Skin epidermis (tissue), 12 donors: ENCODE measurements around the gene C4orf33.
"Not testable (repeated sequence)": the region's sequence is repeated elsewhere in the genome, so short reads cannot be mapped to it uniquely, and the experiment has no call there.

ENCODE experiments used
- H3K27ac ChIP-seq, 21 experiments: fragments of 200-600 bp; sonication (generic) in 11 of 21; one replicate each; pipeline ENCODE4 v1.5.0; 2020; ENCODE audit warnings: mild to moderate bottlenecking in 3 of 21, inconsistent platforms in 2 of 21, moderate library complexity in 2 of 21
- H3K4me3 ChIP-seq, 7 experiments: fragments of 200-600 bp; sonication (generic) in 2 of 7; one replicate each; pipeline ENCODE4 v1.5.0; 2020; ENCODE audit warnings: inconsistent platforms in 2 of 7, mild to moderate bottlenecking in 2 of 7, moderate library complexity in 1 of 7

The C4orf33 gene, protein sequence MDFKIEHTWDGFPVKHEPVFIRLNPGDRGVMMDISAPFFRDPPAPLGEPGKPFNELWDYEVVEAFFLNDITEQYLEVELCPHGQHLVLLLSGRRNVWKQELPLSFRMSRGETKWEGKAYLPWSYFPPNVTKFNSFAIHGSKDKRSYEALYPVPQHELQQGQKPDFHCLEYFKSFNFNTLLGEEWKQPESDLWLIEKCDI

DNA sequence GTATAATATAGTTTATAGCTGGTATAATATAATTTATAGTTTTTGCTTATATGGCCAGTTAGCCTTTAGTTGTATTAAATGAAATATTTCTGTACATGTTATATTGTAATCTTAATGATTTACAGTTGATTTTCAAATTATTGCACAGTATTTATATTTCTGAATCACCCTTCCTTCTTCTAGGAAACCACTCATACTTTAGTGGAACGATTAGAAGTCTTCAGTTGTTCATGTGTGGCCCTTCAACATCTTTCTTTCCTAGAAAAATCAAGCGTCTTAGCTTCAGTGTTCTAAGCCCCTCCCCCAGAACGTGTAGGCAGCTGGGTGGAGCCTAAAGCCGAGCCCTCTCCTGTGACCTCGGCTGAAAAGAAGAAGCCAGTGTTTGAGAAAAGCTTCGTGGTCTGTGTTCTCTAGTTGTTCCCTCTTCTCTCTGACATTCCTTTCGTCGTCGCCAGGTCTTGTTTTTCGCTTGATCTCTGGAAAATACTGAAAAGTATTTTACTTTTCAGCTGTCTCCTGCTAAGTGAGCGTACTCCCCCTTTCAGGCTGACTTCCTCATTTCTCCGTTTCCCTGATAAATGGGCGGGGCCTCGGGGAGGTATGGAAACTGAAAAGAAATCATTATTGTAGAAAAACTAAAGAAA lies at the start of gene C4orf33:
TSS of gene C4orf33 (plus strand) at position 342 of the 644 bp plus-strand sequence. CDS start 6,459 bp downstream, outside the sequence.
- peak within 1 kb of the TSS; percentile 39 to 65 (median 55) for H3K4me3 ChIP-seq
- peak within 1 kb of the TSS; percentile 50 to 91 (median 86) for H3K27ac ChIP-seq

DNA sequence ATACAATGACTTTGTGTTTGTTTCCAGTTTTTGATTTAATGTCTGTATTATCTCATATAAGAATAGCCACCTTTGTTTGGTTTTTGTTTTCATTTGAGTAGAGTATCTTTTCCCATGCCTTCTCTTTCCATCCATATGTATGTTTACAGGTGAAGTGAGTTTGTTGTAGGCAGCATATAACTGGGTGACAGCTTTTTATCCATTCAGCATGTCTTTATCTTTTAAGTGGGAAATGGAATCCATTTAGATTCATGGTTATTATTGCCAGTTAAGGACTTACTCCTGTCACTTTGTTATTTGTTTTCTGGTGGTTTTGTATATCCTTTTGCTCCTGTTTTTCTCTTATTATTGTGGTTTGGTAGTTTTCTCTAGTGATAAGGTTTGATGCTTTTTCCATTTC lies 36.9 kb upstream of the C4orf33 start:
- no peak overlapping the region for H3K4me3 ChIP-seq
- H3K27ac ChIP-seq, result no peak overlapping the region

DNA sequence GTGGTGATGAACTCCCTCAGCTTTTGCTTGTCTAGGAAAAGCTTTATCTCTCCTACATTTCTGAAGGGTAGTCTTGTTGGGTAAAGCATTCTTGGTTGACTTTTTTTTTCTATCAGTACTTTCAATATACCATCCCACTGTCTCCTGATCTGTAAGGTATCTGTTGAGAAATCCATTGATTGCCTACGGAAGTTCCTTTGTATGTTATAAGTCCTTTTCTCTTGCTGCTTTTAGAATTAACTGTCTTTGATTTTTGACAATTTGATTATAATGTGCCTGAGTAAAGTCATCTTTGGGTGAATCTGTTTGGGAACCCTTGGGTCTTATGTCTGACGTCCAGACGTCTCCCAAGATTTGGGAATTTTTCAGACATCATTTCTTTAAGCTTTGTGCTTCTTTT lies 33.4 kb upstream of the C4orf33 start:
- H3K4me3 ChIP-seq, result no peak overlapping the region
- no peak overlapping the region for H3K27ac ChIP-seq

- Histone ChIP-seq H3K27ac (no peak overlapping the region), H3K4me3 (no peak overlapping the region)
These were observed 32.3 kb upstream of the C4orf33 start for GRCh38 chr4:129063640-129064039.

DNA sequence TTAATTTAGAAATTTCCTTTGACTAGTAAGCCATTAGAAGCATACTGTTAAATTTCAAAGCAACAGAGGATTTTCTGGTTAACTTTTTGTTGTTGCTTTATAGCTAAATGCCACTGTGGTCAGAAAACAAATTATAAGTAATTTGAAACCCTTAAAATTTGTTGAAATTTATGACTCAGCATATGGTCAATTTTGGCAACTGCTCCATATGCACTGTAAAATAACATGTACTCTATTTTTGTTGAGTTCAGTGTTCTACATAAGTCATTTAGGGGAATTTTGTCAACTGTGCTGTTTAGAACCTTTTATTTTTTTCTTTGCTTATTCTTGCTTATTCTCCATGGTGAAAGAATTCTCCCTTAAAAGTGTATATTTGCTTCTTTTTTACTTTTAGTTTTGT lies 31.2 kb upstream of the C4orf33 start:
- Histone ChIP-seq H3K4me3 (no peak overlapping the region), H3K27ac (no peak overlapping the region)

- H3K27ac ChIP-seq, H3K4me3 ChIP-seq: not testable (repeated sequence)
These were observed 26.4 kb upstream of the C4orf33 start for GRCh38 chr4:129069537-129069936.

DNA sequence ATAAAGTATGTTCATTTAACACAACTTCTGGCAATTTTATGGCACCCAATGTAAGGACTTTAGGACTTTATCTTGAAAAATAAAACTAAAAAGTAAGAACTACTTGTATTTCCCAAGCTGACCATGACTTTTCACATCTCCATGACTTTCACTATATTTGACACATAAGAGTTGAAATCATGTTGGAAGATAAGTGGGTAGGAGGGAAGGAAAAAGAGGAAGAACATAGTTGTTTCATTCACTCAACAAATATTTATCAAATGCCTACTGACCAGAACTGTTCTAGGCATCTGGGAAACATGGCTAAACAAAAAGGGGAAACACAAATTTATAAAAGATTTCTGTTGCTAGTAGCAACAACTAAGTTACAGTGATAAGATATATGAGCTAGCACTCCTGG lies 18.6 kb upstream of the C4orf33 start:
- no peak overlapping the region for H3K27ac ChIP-seq
- no peak overlapping the region for H3K4me3 ChIP-seq

DNA sequence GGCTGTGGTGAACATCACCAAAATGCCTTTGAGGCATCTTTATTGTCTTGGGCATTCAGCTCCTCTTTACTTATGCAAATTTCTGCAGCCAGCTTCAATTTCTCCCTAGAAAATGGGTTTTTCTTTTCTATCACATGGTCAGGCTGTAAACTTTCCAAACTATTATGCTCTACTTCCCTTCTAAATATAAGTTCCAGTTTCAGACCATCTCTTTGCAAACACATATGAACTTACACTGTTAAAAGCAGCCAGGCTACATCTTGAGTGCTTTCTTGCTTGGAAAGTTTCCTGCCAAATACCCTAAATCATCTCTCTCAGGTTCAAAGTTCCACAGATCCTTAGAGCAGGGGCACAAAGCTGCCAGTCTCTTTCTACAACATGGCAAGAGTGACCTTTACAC lies 15.8 kb upstream of the C4orf33 start:
- H3K4me3 ChIP-seq, result no peak overlapping the region
- no peak overlapping the region for H3K27ac ChIP-seq

- Histone ChIP-seq H3K27ac (no peak overlapping the region), H3K4me3 (no peak overlapping the region)
These were observed 13.7 kb upstream of the C4orf33 start for GRCh38 chr4:129082302-129082701.

DNA sequence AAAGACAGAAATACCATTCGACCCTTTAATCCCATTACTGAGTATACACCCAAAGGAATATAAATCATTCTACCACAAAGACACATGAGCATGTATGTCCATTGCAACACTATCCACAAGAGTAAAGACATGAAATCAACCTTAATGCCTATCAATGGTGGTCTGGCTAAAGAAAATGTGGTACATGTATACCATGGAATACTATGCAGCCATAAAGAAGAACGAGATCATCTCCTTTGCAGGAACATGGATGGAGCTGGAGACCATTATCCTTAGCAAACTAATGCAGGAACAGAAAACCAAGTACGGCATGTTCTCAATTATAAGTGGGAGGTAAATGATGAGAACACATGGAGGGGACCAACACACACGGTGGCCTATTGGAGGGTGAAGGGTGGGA lies 10.5 kb upstream of the C4orf33 start:
- H3K27ac ChIP-seq, result no peak overlapping the region
- no peak overlapping the region for H3K4me3 ChIP-seq

GRCh38 chr4:129087516-129087915 lies 8.4 kb upstream of the C4orf33 start:
- Histone ChIP-seq H3K4me3 (no peak overlapping the region), H3K27ac (no peak overlapping the region)

GRCh38 chr4:129092631-129093190 lies 3.2 kb upstream of the C4orf33 start:
- H3K4me3 ChIP-seq, result peak overlapping the region; percentile 52 to 88 (median 81)

GRCh38 chr4:129093191-129093920 lies 2.6 kb upstream of the C4orf33 start, which contains the start of gene SCLT1:
Gene SCLT1 (minus strand): TSS chr4:129093539. CDS start chr4:129093103, 436 bp downstream.
- H3K4me3 ChIP-seq, result peak within 1 kb of the TSS; percentile 52 to 88 (median 81)
- peak within 1 kb of the TSS; percentile 82 to 98 (median 94) for H3K27ac ChIP-seq

More at GRCh38 chr4:129092631-129093190, 3.2 kb upstream of the C4orf33 start:
- peak overlapping the region; percentile 82 to 98 (median 94) for H3K27ac ChIP-seq

GRCh38 chr4:129094347-129094746 lies 1.6 kb upstream of the C4orf33 start:
- Histone ChIP-seq H3K27ac (peak overlapping the region in 10 of 21 experiments; percentile 57 to 98 (median 94)), H3K4me3 (peak overlapping the region in 3 of 7 experiments; percentile 74 to 88 (median 84))

- Histone ChIP-seq H3K4me3 (no peak overlapping the region), H3K27ac (no peak overlapping the region)
These were observed 2.6 kb downstream of the C4orf33 start for GRCh38 chr4:129098531-129099001.

GRCh38 chr4:129109965-129110824 lies 14.2 kb downstream of the C4orf33 start:
- H3K4me3 ChIP-seq, result no peak overlapping the region

DNA sequence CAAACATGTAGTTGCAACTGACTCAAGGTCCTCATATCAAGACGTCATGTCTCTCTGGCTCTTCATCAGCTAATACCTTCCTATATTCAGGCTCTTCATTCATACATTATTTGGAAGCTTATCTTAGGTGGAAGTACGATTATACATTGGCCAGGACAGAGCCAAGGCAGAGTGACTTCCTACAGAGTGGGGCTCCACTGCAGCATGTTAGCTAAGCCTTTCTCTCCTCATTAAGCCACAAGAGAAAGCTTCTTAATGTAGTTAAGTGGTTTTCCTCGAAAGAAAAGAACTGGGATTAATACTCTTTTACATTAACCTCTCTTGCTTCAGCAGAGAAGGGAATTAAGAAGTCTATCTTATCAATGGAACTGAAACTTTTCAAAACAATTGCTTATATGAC lies 15.0 kb downstream of the C4orf33 start:
- Histone ChIP-seq H3K27ac (no peak overlapping the region), H3K4me3 (no peak overlapping the region)

More at GRCh38 chr4:129109965-129110824, 14.2 kb downstream of the C4orf33 start:
- no peak overlapping the region for H3K27ac ChIP-seq

DNA sequence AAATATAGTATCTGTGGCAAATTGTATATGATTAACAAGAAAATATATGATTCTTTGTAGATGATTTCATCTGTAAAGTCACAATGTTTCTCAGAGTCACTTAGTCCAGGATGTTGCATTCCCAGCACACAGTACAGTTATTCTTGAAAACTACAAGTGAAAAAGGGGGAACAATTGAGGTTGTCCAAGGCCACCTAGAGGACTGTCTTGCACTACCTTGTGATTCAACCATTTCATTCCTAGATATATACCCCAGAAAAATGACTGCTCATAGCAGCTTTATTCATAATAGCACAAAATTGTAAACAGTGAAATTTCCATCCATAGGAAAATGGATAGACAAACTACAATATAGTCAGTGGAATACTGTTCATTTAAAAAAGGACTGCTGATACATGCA lies 16.0 kb downstream of the C4orf33 start:
- Histone ChIP-seq H3K4me3 (no peak overlapping the region), H3K27ac (no peak overlapping the region)

DNA sequence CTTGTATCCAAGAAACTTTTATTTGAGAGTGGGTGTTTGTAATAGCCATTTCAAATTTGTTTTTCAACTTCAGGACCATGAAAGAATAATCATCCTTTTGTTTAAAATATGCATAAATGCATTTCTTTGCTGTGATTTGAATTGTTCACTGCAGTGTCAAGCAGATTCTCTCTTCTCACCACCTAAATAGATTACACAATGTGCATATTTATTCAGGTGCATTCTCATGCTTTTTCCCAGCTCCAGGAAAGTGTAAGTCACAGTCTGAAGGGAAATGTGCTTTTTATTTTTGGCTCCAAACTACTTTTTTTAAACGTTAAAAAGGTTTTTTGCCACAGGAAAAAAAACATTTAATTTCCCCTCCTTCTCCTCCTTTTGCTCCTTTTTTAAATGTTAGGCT lies 17.5 kb downstream of the C4orf33 start:
- Histone ChIP-seq H3K4me3 (no peak overlapping the region), H3K27ac (no peak overlapping the region)
